ENCODE results near the gene SNX1.
A peak's percentile ranks its signal among the peaks of the same experiment; 100 is the strongest.
"Not testable (repeated sequence)": the region's sequence is repeated elsewhere in the genome, so short reads cannot be mapped to it uniquely, and the experiment has no call there.

SNX1 gene, protein sequence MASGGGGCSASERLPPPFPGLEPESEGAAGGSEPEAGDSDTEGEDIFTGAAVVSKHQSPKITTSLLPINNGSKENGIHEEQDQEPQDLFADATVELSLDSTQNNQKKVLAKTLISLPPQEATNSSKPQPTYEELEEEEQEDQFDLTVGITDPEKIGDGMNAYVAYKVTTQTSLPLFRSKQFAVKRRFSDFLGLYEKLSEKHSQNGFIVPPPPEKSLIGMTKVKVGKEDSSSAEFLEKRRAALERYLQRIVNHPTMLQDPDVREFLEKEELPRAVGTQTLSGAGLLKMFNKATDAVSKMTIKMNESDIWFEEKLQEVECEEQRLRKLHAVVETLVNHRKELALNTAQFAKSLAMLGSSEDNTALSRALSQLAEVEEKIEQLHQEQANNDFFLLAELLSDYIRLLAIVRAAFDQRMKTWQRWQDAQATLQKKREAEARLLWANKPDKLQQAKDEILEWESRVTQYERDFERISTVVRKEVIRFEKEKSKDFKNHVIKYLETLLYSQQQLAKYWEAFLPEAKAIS

GRCh38 chr15:64095795-64096667 lies at the start of gene SNX1:
Gene SNX1 (plus strand): TSS chr15:64095982. CDS start chr15:64096014, 32 bp downstream.
- peak; percentile 93 for DNase-seq

DNA sequence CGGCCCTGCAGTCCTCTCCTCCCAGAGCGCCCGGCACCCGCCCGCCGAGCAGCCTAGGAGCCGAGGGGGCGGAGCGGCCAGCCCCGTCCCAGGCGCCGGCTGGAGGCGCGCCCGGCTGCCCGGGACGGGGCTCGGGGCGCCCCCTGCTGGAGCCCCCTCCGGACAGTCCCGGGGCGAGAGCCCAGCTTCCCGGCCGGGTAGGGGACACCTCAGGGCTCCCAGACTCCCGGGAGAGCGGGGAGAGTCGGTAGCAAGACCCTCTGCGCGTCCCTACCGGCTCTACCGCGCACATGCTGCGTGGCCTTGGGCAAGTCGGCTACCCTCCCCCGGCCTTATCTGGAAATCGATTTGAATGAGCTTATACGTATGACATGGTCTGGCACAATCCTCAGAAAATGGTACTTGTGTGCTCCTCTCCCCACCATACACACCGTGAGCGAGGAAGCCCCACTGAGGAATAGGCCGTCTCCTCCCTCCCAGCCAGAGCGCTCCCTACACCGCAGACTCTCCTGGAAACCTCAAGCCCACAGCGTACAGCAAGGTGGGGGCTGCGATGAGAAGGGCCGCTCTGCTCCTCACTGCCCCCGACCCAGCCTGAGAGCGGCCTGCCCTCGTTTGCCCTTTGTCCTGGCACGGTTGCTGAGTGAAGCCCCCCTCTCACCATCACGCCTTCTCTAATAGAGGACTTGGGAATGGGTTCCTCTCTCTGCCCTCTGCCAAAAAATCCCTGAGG lies 49.2 kb upstream of the SNX1 start, which contains the start of gene DAPK2:
Gene DAPK2 (minus strand): TSS at position 65 of the 733 bp plus-strand sequence. CDS start 6,224 bp downstream, outside the sequence.
- peak; percentile 15 for DNase-seq

- DNase-seq, result no peak
Observed at GRCh38 chr15:64048781-64049460, 46.9 kb upstream of the SNX1 start.

DNA sequence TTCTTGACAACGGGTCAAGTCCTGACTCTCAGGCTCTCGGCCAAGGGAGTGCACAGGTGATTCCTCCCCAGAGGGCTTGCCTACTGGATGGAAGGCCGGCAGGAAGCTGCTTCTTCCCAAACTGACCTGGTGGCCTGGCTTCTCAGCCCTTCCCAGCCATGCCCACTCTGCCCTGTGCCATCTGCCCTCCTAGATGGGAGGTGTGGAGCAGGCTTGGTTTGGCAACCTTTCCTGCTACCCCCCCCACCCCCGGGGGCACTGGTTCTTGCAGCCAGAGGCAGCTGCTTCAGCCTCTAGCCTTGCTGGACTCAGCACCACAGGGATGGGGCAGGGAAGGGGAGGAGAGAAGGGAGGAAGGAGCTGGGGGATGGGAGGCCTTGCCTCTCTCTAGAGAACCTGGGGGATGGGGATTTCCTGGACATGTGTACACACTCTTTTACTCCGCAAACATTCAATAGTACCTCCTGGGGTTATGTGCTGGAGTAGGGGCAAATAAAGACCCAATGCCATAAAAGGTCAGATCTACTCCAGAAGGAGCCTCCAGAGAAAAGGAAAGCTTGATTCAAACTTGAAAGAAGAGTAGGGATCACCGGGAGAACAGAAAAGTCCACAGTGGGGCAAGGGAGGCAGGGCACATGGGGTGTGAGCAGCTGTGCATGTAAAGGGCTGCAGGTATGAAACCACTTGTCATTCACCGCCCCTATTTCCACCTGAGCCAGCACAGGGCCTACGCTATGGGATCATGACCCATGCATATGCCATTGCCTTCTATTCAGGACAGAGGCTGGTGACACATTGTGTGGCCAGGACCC lies 45.3 kb upstream of the SNX1 start:
- peak; percentile 68 for DNase-seq

DNA sequence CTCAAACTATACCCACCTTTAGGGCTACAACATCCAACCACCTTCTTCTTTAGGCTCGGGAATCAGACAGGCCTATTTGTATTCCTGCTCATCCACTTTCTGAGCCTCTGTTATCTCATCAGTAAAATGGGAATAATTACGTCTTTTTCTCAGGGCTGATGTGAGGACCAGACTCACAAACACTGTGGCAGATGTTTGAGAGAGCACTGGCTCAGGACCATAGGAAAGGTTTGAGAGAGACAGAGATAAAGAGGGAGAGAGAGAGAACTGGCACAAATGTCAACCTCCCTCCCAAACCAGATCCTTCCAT lies 44.7 kb upstream of the SNX1 start:
- DNase-seq, result no peak

DNA sequence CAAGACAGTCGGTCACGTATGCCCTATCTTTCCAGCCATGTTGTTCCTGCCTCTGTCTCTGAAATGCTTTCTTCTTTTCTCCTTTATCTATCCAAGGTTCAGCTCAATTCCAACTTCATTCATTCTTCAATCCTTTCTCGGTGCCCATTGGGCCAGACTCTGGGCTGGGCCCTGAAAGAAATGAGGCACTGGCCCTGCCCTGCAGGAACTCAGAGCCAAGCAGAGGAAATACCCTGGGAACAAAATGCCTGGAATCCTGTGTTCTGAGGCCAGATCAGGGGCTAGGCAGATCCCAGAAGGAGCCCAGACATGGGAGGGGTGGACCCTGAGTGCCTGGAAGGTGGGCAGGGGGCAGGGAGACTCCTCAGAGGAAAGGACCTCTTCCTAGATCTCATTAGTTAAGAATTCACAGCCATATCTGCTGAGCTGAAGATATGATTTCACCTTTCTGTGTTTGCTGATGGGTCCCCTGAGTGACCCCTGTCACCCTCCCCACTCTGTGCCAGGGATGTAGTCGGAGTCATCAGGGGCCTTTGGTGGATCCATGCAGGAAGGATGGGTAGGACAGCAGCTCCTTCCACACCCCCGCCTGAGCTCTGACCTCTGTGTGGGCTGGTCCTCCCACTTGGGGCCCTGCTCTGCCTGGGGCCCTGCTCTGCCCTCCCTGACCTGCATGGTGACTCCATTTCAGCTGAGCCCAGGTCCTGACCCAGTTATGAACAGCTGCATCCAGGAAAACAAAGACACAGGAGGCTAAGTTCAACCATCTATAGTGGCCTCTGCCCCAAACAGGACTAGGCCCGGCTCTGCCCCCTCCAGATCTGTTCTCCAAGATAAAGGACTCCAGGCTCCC lies 44.1 kb upstream of the SNX1 start:
- DNase-seq, result no peak

DNA sequence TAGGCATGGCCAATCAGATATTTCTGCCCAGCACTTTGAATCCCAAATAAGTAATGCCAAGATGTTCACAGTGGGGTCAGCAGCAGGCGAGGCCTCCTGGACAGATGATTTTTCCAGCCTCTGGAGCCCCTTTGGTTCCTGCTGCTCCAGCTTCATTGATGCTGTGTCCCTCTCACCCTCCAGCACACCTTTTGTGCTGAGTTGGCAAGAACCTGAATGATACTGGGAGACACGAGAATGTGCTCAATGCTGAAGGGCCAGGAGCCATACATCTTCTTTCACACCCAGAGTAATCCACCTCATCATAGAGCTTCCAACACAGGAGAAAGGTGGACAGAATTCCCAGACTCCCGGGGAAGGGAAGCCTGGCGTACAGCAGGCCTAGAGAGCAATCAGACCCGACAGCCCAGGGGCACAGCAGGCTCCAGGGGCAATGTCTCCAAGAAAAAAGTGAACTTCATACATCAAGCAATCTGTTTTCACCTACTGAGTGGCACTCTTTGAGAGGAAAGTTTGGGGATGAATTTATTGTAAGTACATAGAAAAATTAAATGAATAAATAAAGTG lies 42.8 kb upstream of the SNX1 start:
- DNase-seq, result no peak

- DNase-seq, result not testable (repeated sequence)
Observed at GRCh38 chr15:64053674-64054073, 42.1 kb upstream of the SNX1 start.

GRCh38 chr15:64058279-64058678 lies 37.5 kb upstream of the SNX1 start:
- DNase-seq, result no peak

DNA sequence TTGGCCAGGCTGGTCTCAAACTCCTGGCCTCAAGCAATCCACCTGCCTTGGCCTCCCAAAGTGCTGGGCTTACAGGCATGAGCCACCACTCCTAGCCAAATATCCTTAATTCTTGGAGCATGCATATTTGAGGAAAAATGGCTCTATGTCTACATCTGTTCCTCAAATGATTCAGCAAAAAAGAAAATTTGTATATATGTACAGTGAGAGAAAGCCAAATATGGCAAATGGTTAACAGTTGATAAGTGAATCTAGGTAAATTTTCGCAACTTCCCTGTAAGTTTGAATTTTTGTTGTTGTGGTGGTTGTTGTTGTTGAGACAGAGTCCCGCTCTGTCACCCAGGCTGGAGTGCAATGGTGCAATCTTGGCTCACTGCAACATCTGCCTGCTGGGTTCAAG lies 36.7 kb upstream of the SNX1 start:
- DNase-seq, result not testable (repeated sequence)

DNA sequence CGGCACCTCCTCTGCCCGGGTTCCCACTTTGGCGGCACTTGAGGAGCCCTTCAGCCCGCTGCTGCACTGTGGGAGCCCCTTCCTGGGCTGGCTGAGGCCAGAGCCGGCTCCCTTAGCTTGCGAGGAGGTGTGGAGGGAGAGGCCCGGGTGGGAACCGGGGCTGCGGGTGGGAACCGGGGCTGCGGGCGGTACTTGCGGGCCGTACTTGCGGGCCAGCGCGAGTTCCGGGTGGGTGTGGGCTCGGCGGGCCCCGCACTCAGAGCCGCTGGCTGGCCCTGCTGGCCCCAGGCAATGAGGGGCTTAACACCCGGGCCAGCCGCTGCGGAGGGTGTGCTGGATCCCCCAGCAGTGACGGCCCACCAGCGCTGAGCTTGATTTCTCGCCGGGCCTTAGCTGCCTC lies 35.1 kb upstream of the SNX1 start:
- DNase-seq, result no peak

GRCh38 chr15:64066451-64066850 lies 29.3 kb upstream of the SNX1 start:
- DNase-seq, result no peak

DNA sequence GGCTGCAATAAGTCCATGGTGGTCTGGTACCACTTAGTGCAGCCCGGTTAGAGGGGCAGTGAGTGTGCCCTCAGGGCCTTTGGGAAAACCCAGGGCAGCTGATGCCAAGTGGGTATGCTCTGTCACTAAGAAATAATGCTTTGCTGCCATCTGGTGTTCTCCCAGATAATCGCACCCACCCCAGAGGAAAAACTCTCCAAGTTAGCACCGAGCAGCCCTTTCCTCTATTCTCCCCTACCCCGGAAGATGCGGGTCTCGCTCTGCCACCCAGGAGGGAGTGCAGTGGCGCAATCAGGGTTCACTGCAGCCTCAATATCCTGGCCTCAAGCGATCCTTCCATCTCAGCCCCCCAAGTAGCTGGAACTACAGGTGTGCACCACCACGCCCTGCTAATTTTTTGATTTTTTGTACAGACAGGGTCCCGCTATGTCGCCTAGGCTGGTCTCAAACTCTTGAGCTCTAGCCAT lies 28.2 kb upstream of the SNX1 start:
- peak; percentile 51 for DNase-seq

GRCh38 chr15:64068133-64068532 lies 27.6 kb upstream of the SNX1 start:
- no peak for DNase-seq

- DNase-seq, result no peak
Observed at GRCh38 chr15:64070106-64070505, 25.7 kb upstream of the SNX1 start.

GRCh38 chr15:64070965-64071851 lies 24.6 kb upstream of the SNX1 start:
- no peak for DNase-seq

GRCh38 chr15:64071931-64072765 lies 23.6 kb upstream of the SNX1 start:
- DNase-seq, result no peak

GRCh38 chr15:64072812-64073211 lies 23.0 kb upstream of the SNX1 start:
- no peak for DNase-seq
